ENCODE measurements around the gene GAS6. TPM values are rescaled to one million over a fixed set of nuclear protein-coding genes. Genes with fewer than 3 reads are reported as not detected.

Gene GAS6
- total RNA-seq, 1 experiment from 2014 or later, result 28.1 TPM

DNA sequence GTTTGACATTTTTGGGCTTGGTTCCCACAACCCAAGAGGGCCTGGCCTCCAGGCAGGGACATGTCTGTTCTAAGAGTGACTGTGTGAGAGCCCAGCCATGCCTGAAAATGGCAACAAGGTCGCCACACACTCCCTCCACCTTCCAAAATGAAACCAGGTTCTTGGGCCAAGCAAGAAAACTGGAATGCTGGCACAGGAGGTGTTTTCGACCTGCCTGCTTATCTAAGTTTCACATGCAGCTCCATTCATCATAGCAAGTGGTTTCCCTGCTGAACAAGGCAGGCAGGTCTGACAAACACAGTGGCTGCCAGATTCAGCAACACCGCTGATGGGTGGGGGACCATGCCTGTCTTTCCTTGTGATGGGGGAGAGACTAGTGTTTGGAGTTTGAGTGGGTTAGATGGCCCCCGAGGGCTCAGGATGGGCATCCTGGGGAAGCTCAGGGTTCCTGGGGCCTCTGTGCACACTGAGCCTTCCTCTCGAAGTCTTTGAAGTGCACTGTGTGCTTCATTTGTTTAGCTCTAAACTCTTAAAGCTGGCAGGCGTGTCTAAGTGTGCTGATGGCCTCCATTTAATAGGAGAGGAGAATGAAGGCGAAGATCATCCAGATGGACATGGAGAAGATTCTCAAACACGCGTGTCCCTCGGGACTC, 17.9 kb upstream of the GAS6 start:
- intact Hi-C loops (cut with micrococcal nuclease; ENCODE audit: unreplicated experiment), result no loop called here
- in situ Hi-C loops (cut with HindIII; ENCODE audit: low pct_unique_long_range_greater_than_20kb, low sequenced_read_pairs), result no loop called here
- Histone ChIP-seq H3K27ac (ENCODE audit: low read length) (no peak overlapping the region), H3K36me3 (ENCODE audit: control insufficient read depth, insufficient read depth, low read length) (no peaks in the 10 kb centered on the region), H3K4me3 (ENCODE audit: low read depth in 2 of 2, low read length in 2 of 2) (no peak overlapping the region), H3K4me1 (ENCODE audit: control insufficient read depth, insufficient read depth, low read length) (peaks cover 2% of the 10 kb centered on the region; the same call in 1 of the 2 replicates), H3K9me3 (ENCODE audit: control insufficient read depth, insufficient read depth, low read depth, low read length) (no peaks in the 10 kb centered on the region), H3K27me3 (ENCODE audit: control insufficient read depth, insufficient read depth, low read length) (no peaks in the 10 kb centered on the region)
- DNase-seq (ENCODE audit: low read depth, low spot score), result no peak
- POLR2A ChIA-PET, result no interaction called here
- TF ChIP-seq, protein P1, sequence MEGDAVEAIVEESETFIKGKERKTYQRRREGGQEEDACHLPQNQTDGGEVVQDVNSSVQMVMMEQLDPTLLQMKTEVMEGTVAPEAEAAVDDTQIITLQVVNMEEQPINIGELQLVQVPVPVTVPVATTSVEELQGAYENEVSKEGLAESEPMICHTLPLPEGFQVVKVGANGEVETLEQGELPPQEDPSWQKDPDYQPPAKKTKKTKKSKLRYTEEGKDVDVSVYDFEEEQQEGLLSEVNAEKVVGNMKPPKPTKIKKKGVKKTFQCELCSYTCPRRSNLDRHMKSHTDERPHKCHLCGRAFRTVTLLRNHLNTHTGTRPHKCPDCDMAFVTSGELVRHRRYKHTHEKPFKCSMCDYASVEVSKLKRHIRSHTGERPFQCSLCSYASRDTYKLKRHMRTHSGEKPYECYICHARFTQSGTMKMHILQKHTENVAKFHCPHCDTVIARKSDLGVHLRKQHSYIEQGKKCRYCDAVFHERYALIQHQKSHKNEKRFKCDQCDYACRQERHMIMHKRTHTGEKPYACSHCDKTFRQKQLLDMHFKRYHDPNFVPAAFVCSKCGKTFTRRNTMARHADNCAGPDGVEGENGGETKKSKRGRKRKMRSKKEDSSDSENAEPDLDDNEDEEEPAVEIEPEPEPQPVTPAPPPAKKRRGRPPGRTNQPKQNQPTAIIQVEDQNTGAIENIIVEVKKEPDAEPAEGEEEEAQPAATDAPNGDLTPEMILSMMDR (IDR thresholded peaks at IDR 0.05), result no peak
- no peak for TF ChIP-seq SIN3A (IDR thresholded peaks at IDR 0.05; ENCODE audit: borderline replicate concordance, insufficient read depth, low read depth, low read length)
- CTCF ChIA-PET, result no interaction called here
- no TSS peak for BruUV-seq (replicated peaks)
- ATAC-seq, result 0 out of 2 replicates have a peak, but pooled peaks have one; percentile 34

DNA sequence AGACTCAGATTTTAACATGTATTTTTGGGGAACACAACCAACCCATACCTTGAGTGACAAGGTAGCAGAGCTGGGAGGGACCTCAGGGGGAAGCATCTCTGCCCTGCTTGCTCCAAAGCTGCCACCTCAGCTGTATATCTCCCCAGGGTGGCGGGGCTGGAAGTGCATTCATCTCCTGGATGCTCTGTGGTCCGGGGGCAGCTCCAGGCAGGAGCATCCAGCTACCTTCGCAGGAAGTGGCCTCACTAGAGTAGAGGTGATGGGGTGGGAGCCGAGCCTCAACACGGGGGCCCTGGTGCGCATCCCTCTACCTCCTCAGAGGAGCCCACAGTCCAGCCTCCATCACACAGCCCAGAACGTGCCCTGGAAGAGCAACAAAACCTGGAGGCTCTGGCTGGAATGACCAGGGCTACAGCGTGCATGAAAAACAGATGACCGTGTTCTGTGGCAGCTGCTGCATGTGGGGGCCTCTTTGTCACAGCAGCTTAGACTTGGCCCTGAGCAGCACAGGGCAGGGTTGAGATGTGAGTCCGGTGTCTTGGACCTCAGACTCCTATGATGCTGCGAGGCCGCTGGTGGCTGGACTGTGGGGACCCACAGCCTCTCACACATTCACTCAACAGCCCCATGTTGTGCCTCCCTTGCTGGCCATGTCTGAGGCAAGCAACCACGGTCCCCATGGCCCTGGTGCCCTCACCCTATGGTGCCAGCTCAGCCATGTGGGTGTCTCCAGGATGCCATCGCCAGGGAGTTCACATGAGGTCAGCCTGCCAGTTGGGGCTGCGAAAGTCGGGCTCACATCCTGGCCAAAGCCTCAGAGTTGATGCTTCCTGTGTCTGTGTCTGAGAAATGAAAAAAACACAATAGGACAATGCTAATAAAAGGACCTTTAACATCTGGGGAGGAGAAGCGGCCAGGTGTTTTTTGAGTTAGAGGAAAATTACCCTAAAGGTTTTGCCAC, 17.1 kb upstream of the GAS6 start:
- no peak for ATAC-seq
- H3K4me1 ChIP-seq (ENCODE audit: control insufficient read depth, insufficient read depth, low read length), result peaks cover 2% of the 10 kb centered on the region; the same call in 1 of the 2 replicates

More for the DNA sequence above, 17.1 kb upstream of the GAS6 start:
- H3K9me3 ChIP-seq (ENCODE audit: control insufficient read depth, insufficient read depth, low read depth, low read length), result no peaks in the 10 kb centered on the region
- intact Hi-C loops (cut with micrococcal nuclease; ENCODE audit: unreplicated experiment), result no loop called here
- no peaks in the 10 kb centered on the region for H3K36me3 ChIP-seq (ENCODE audit: control insufficient read depth, insufficient read depth, low read length)
- no TSS peak for BruUV-seq (replicated peaks)
- TF ChIP-seq TCF7L2 (IDR thresholded peaks at IDR 0.05; ENCODE audit: low read depth, low read length) (no peak), SIN3A (IDR thresholded peaks at IDR 0.05; ENCODE audit: borderline replicate concordance, insufficient read depth, low read depth, low read length) (no peak), POLR2AphosphoS5 (IDR thresholded peaks at IDR 0.05; ENCODE audit: low read depth, low read length) (no peak)
- TF ChIP-seq, protein P2, sequence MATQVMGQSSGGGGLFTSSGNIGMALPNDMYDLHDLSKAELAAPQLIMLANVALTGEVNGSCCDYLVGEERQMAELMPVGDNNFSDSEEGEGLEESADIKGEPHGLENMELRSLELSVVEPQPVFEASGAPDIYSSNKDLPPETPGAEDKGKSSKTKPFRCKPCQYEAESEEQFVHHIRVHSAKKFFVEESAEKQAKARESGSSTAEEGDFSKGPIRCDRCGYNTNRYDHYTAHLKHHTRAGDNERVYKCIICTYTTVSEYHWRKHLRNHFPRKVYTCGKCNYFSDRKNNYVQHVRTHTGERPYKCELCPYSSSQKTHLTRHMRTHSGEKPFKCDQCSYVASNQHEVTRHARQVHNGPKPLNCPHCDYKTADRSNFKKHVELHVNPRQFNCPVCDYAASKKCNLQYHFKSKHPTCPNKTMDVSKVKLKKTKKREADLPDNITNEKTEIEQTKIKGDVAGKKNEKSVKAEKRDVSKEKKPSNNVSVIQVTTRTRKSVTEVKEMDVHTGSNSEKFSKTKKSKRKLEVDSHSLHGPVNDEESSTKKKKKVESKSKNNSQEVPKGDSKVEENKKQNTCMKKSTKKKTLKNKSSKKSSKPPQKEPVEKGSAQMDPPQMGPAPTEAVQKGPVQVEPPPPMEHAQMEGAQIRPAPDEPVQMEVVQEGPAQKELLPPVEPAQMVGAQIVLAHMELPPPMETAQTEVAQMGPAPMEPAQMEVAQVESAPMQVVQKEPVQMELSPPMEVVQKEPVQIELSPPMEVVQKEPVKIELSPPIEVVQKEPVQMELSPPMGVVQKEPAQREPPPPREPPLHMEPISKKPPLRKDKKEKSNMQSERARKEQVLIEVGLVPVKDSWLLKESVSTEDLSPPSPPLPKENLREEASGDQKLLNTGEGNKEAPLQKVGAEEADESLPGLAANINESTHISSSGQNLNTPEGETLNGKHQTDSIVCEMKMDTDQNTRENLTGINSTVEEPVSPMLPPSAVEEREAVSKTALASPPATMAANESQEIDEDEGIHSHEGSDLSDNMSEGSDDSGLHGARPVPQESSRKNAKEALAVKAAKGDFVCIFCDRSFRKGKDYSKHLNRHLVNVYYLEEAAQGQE (IDR thresholded peaks at IDR 0.05; ENCODE audit: insufficient read depth in 1 of 2, low read depth in 2 of 2, low read length in 1 of 2), result no peak
- TF ChIP-seq, protein P1 (IDR thresholded peaks at IDR 0.05), result no peak
- no peak overlapping the region for H3K27ac ChIP-seq (ENCODE audit: low read length)
- no peak for DNase-seq (ENCODE audit: low read depth, low spot score)
- ChIA-PET POLR2A (interaction anchor here (0.6 kb wide), 1 partner anchor 72 kb away, joined by 3 read pairs; no protein-coding TSS in a partner anchor), CTCF (no interaction called here)
- H3K4me3 ChIP-seq (ENCODE audit: low read depth in 2 of 2, low read length in 2 of 2), result no peak overlapping the region
- no peaks in the 10 kb centered on the region for H3K27me3 ChIP-seq (ENCODE audit: control insufficient read depth, insufficient read depth, low read length)
- in situ Hi-C loops (cut with HindIII; ENCODE audit: low pct_unique_long_range_greater_than_20kb, low sequenced_read_pairs), result no loop called here
